GM18508 (cell line): ENCODE results near the gene SLC39A13.

Experiments
- ATAC-seq: cut with Tn5 transposase; IDR thresholded peaks from one replicate; pipeline ENCODE4 v1.9.1; 2021; ENCODE audit warnings: moderate number of reproducible peaks; ENCODE audit not compliant: insufficient read depth, unreplicated experiment

The SLC39A13 gene

DNA sequence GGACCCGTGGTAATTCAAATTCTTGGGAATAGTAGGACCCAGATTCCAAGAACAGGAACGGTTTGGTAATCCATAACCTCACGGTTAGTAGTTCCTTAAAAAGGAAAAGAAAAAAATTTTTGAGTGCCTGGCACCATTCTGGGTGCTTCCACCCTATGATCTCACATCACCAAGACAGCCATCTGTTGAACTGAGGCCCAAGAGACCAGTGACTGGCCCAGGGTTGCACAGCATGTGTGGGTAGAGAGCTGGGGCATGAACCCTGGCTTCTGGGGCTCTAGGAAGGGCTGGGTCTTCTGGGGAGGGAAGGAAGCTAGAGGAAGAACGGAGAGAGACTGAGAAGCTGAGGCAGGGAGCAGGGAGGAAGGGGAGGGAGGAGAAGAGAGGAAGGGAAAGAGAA is 25.3 kb upstream of the SLC39A13 start:
- ATAC-seq = no peak

DNA sequence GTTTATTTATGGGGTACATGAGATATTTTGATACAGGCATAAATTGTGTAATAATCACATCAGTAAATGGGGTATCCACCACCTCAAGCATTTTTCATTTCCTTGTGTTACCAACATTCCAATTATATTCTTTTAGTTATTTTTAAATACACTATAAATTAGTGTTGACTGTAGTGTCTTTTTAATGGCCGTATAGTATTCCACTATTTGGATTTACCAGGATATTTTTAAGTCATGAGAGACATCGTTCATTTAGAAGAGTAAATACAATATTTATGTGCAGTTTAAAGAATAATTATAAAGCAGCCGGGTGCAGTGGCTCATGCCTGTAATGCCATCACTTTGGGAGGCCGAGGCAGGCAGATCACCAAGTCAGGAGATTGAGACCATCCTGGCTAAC is 23.9 kb upstream of the SLC39A13 start:
- ATAC-seq = no peak

GRCh38 chr11:47387944-47388696 is 20.3 kb upstream of the SLC39A13 start:
- no peak for ATAC-seq

DNA sequence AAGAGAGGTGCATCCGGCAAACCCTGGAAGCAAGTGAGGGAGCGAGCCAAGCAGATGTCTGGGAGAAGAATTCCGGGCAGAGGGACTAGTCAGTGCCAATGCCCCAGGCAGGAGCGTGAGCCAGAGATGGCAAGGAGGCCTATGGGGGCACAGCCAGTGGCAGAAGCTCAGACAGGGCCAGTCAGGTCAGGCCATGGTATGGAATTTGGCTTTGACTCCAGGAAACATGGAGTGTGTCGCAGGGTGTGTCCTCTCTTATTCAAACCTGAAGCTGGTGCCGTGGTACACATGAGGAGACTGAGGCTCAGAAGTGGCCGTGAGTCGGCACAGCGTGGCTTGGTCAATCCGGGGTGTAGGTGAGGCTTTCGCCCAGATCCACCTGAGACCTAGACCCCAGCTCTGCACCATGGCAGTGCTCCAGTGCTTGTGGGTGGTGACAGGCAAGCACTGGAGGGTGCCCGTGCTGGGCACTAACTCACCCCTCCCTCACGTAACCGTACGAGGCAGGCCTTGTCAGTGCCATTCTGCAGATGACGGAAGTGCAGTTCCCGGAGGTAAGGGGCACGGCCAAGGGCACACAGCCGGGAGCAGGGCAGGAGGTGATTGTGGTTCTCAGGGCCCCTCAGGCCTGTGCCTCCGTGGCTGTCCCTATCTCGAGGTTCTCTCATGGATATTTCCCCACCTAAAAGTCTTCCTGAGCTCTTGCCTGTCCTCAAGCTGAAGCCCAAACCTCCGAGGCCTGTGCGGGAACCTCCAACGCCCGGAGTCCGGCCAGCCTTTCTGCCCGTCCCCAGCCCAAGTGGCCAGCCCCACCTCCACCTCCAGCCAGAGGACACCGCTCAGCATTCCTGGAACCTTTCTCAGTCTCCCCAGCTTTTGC is 19.5 kb upstream of the SLC39A13 start:
- ATAC-seq = no peak

DNA sequence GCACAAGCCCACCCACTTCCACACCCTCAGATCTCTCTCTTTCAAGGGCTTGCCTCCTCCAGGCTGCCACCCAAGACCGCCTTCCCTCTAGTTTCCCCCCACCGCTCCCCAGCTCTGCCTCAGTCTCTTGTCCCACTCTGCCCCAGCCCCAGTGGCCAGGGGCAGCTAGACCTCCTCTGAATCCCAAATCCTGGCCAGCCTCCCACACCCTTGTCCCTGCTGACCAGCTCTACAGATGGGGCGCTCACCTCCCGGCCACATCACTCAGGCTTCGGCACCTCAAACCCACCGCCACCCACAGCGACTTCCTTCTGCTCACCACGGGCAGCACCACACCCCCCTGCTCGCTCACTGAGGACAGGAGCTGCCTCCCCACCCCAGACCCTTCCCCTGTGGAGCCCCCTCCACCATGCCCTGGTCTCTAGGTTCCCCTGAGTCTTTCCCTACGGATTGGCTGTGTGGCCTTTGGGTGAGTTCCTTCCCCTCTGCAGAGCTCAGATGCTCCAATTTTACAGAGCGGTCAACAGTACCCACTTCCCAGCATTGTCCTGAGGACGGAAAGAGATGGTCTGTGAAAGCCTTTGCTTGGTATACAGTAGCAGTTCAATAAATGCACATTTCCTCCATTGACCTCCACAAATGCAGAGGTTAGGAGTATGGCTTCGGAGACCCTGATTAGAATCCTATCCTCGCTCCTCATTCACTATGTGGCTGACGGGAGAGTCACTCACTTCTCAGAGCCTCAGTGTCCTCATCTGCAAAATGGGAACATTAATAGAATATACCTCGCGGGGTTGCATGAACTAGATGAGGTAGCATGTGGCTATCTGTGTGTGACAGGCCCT is 18.6 kb upstream of the SLC39A13 start:
- ATAC-seq = no peak

- ATAC-seq = no peak
Measured at GRCh38 chr11:47390422-47390760, 18.0 kb upstream of the SLC39A13 start.

GRCh38 chr11:47391077-47391583 is 17.3 kb upstream of the SLC39A13 start:
- ATAC-seq = no peak

DNA sequence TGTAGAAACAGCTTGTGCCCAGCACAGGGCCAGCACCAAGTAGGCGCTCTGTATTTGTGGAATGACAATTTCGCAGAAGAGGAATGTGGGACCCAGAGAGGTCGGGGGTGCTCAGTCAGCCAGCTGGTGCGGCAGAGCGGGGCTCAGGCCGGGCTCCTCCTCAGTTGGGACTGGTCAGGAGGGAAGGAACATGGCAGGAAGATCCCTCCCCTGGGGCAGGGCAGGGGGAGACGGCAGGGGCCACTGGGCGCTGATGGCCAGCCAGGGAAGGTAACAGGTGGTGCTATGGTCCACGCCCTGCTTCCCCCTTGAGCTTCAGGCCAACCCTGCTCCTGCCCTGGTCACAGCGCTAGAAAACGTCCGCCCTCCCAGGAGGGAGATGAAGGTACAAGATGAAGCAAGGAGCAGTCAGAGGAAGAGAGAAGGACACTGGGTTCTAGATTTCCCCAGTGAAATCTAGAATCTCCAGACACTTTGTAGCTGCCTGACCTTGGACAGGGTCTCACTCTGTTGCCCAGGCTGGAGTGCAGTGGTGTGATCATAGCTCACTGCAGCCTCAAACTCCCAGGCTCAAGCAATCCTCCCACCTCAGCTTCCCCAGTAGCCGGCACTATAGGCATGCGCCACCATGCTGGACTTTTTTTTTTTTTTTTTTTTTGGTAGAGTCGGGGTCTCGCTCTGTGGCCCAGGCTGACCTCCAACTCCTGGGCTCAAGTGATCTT is 16.5 kb upstream of the SLC39A13 start:
- no peak for ATAC-seq

- ATAC-seq = no peak
Measured at GRCh38 chr11:47392546-47393162, 15.7 kb upstream of the SLC39A13 start.

DNA sequence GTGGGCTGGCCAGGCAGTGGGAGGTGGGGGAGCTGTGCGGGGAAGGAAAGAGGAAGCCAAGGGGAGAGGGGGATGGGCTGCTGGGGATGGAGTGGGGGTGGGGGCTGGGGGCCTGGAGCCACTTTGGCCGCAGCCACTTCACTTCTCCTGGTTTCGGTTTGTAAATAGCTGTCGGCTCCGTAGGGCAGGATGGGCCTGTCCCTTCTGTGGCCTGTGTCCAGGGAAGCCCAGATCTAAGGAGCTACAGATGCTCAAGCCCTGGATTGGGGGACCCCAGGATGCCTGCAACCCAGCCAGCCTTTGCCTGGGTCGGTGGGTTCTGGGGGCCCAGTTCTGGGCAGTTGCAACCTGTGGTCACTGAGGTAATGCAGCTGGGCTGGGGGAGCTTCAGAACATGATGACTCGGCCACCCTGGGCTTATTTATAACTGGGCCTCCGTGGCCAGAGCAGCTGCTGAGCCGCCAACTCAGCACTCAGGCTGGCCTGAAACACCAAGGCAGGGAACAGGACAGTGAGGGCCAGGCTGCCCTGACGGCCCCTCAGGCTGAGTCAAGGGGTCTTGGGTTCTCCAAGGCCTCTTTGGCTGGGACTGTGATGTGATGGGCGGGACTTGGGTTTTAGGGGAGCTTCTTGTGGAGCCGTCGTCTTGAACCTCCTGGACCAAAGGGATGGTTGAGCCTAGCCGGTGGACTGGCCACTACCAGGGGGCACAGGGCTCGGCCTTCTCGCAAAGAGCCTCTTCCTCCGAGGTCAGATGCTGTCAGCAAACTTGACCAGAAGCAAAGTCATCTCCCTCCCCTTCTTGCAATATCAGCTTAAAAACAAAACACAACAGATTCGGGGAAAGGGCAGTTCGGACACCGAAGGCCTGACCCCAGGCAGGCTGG is 15.0 kb upstream of the SLC39A13 start:
- ATAC-seq = no peak

- ATAC-seq = no peak
Measured at GRCh38 chr11:47394050-47394321, 14.4 kb upstream of the SLC39A13 start.

DNA sequence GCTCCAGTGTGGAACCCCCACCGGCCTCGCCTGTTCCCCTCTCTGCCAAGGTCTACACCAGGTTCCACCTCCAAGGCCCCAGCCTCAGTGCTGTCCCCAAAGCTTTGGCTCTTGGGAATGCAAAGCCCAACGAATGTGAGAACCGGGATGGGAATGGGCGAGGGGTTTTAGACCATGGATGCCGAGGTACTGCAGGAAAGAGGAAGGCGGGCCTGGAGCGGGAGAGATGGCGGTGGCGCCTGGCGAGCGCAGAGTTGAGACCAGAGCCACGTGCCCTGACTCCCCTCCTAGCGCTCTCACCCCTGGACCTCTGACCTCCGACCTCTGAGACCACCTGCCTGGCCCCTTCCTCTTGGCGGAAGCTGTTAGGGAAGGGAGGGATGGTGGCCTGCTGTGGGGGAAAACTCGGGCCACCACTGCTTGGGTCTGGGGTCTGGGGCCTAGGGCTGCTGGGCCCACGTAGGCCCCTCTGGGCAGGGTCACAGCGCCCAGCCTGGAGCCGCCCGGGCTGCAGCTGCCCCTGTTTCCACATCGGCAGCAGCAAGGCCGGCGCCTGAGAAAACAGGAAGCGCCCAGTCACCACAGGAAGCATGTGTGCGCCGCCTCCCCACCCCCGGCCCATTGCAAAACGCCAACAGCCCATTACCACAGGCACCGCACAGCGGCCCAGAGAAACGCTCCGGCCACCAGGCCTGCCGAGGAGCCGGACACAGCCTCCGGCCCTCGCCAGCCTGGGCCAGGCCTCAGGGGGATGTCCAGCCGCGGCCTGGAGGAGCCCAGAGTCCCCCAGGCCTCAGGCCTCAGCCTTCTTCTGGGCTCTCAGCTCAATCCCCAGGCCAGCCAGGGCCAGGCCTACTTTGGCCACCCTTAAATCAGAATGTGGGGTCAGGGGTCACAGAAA is 13.8 kb upstream of the SLC39A13 start:
- ATAC-seq = no peak

- no peak for ATAC-seq
Measured at GRCh38 chr11:47395223-47396048, 13.0 kb upstream of the SLC39A13 start.

GRCh38 chr11:47396049-47396320 is 12.4 kb upstream of the SLC39A13 start:
- ATAC-seq = no peak

DNA sequence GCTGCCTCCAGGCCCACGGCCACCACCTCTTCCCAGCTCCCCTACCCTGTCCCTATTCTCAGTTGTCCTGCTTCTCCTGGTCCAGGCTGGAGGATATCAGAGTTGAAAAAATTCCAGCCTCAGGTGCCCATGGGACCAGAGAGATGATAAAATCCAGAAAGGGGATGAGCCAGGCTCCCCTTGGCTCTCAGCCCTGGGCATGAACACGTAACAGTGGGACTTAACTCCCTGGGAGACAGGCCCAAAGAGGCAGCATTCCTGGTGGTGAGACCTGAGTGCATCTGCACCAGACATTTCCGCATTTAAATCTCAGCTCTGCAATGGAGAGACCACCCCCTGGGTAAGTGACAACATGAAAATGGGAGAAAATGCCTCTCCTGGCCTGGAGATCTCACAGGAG is 10.4 kb upstream of the SLC39A13 start:
- no peak for ATAC-seq

GRCh38 chr11:47398551-47398950 is 9.8 kb upstream of the SLC39A13 start:
- no peak for ATAC-seq
